ENCODE data around the gene ENTPD1. TPM values are rescaled to one million over a fixed set of nuclear protein-coding genes. Genes with fewer than 3 reads are reported as not detected.

The ENTPD1 gene
- total RNA-seq, 1 experiment from 2014 or later = 0.37 TPM

GRCh38 chr10:95741807-95742467 is 14.0 kb upstream of the ENTPD1 start:
- no peaks in the 10 kb centered on the region for H3K79me2 ChIP-seq (ENCODE audit: insufficient read depth, low read length)
- BruUV-seq (replicated peaks) = no TSS peak
- RAD21 ChIA-PET (ENCODE audit: low non-redundant PET in 1 of 2, low total read pairs in 2 of 2, uncharacterized antibody in 2 of 2, unreplicated experiment in 2 of 2) = no interaction called here
- no peak overlapping the region for H3K27ac ChIP-seq (ENCODE audit: low read depth, low read length)
- H4K20me1 ChIP-seq (ENCODE audit: insufficient read depth) = no peaks in the 10 kb centered on the region
- ATAC-seq (peak; percentile 36), DNase-seq (ENCODE audit: low read depth, low spot score) (no peak)
- no peak overlapping the region for H2AFZ ChIP-seq (ENCODE audit: low read depth, low read length, poor library complexity, severe bottlenecking)
- H3K9me2 ChIP-seq (ENCODE audit: insufficient read depth) = no peaks in the 10 kb centered on the region
- H3K36me3 ChIP-seq (ENCODE audit: control insufficient read depth in 1 of 2, insufficient read depth in 2 of 2, low read length in 2 of 2) = no peaks in the 10 kb centered on the region
- H3K27me3 ChIP-seq (ENCODE audit: insufficient read depth, low read length) = no peaks in the 10 kb centered on the region
- POLR2A ChIA-PET = no interaction called here
- no peaks in the 10 kb centered on the region for H3K9me3 ChIP-seq (ENCODE audit: control insufficient read depth in 1 of 2, insufficient read depth in 1 of 2, low read depth in 1 of 2, low read length in 2 of 2)
- intact Hi-C loops (cut with micrococcal nuclease) = no loop called here
- peaks cover 0 to 3% of the 10 kb centered on the region in 2 experiments; a peak in 1 of 4 replicates for H3K4me1 ChIP-seq (ENCODE audit: control insufficient read depth in 1 of 2, insufficient read depth in 2 of 2, low read length in 2 of 2)
- no peak overlapping the region for H3K9ac ChIP-seq (ENCODE audit: low read length)
- H3K4me3 ChIP-seq (replicated peaks in 1 of 2; ENCODE audit: low read depth in 1 of 2, low read length in 2 of 2) = no peak overlapping the region
- CTCF ChIA-PET = interaction anchor here (0.8 to 1.7 kb wide), 2 partner anchors 48 to 487 kb away, joined by 3 to 5 read pairs; partner anchors contain the start of gene TCTN3
- no peak for TF ChIP-seq SP1 (IDR thresholded peaks at IDR 0.05; ENCODE audit: low read depth)
- peak in 2 of 3 experiments; percentile 10 to 29; a peak in 1 of 6 replicates for TF ChIP-seq CTCF (IDR thresholded peaks at IDR 0.05 in 2 of 3, conservative IDR thresholded peaks at IDR 0.05 in 1 of 3; ENCODE audit: borderline replicate concordance in 1 of 3, insufficient read depth in 1 of 3, low read depth in 2 of 3, low read length in 2 of 3)
- no peak overlapping the region for H3K4me2 ChIP-seq (ENCODE audit: low read length)

GRCh38 chr10:95742485-95742884 is 13.5 kb upstream of the ENTPD1 start:
- peaks cover 0 to 3% of the 10 kb centered on the region in 2 experiments; a peak in 1 of 4 replicates for H3K4me1 ChIP-seq (ENCODE audit: control insufficient read depth in 1 of 2, insufficient read depth in 2 of 2, low read length in 2 of 2)
- ATAC-seq (no peak), DNase-seq (ENCODE audit: low read depth, low spot score) (no peak)
- H4K20me1 ChIP-seq (ENCODE audit: insufficient read depth) = no peaks in the 10 kb centered on the region
- no peak overlapping the region for H3K9ac ChIP-seq (ENCODE audit: low read length)
- ChIA-PET POLR2A (no interaction called here), RAD21 (ENCODE audit: low non-redundant PET in 1 of 2, low total read pairs in 2 of 2, uncharacterized antibody in 2 of 2, unreplicated experiment in 2 of 2) (no interaction called here), CTCF (interaction anchor here (1.7 kb wide), 1 partner anchor 49 kb away, joined by 5 read pairs; the partner anchor contains the start of gene TCTN3)
- BruUV-seq (replicated peaks) = no TSS peak
- no peaks in the 10 kb centered on the region for H3K9me3 ChIP-seq (ENCODE audit: control insufficient read depth in 1 of 2, insufficient read depth in 1 of 2, low read depth in 1 of 2, low read length in 2 of 2)
- H3K4me3 ChIP-seq (replicated peaks in 1 of 2; ENCODE audit: low read depth in 1 of 2, low read length in 2 of 2) = no peak overlapping the region
- no peaks in the 10 kb centered on the region for H3K9me2 ChIP-seq (ENCODE audit: insufficient read depth)
- intact Hi-C loops (cut with micrococcal nuclease) = no loop called here
- no peak overlapping the region for H3K4me2 ChIP-seq (ENCODE audit: low read length)
- H3K27me3 ChIP-seq (ENCODE audit: insufficient read depth, low read length) = no peaks in the 10 kb centered on the region
- H3K27ac ChIP-seq (ENCODE audit: low read depth, low read length) = no peak overlapping the region
- no peak overlapping the region for H2AFZ ChIP-seq (ENCODE audit: low read depth, low read length, poor library complexity, severe bottlenecking)
- H3K36me3 ChIP-seq (ENCODE audit: control insufficient read depth in 1 of 2, insufficient read depth in 2 of 2, low read length in 2 of 2) = no peaks in the 10 kb centered on the region
- no peaks in the 10 kb centered on the region for H3K79me2 ChIP-seq (ENCODE audit: insufficient read depth, low read length)
- no peak for TF ChIP-seq ELF1 (IDR thresholded peaks at IDR 0.05; ENCODE audit: borderline replicate concordance, low read depth)
- no peak for TF ChIP-seq RAD21 (IDR thresholded peaks at IDR 0.05; ENCODE audit: low read depth)
- no peak for TF ChIP-seq CEBPB (IDR thresholded peaks at IDR 0.05; ENCODE audit: low read depth)
- no peak for TF ChIP-seq YY1 (IDR thresholded peaks at IDR 0.05; ENCODE audit: extremely low read depth, insufficient replicate concordance, low read depth, low read length)
- no peak for TF ChIP-seq MAX (IDR thresholded peaks at IDR 0.05)
- no peak for TF ChIP-seq SIN3A (IDR thresholded peaks at IDR 0.05; ENCODE audit: low read depth)
- no peak for TF ChIP-seq ZFX (IDR thresholded peaks at IDR 0.05)
- no peak for TF ChIP-seq EZH2 (IDR thresholded peaks at IDR 0.05)
- TF ChIP-seq EGR1 (IDR thresholded peaks at IDR 0.05; ENCODE audit: low read depth) = no peak
- TF ChIP-seq SRF (IDR thresholded peaks at IDR 0.05; ENCODE audit: low read depth) = no peak
- TF ChIP-seq POLR2A (IDR thresholded peaks at IDR 0.05; ENCODE audit: borderline replicate concordance, extremely low read depth, insufficient read depth, insufficient read length) = no peak
- TF ChIP-seq CBX3 (IDR thresholded peaks at IDR 0.05; ENCODE audit: low read depth) = no peak
- no peak for TF ChIP-seq SP1 (IDR thresholded peaks at IDR 0.05; ENCODE audit: low read depth)
- no peak for TF ChIP-seq POLR2AphosphoS5 (IDR thresholded peaks at IDR 0.05; ENCODE audit: low read depth, low read length)
- TF ChIP-seq TCF7L2 (IDR thresholded peaks at IDR 0.05; ENCODE audit: borderline replicate concordance, extremely low read depth, insufficient read depth, insufficient read length) = no peak
- no peak for TF ChIP-seq EZH2phosphoT487 (IDR thresholded peaks at IDR 0.05; ENCODE audit: borderline replicate concordance)
- no peak for TF ChIP-seq ATF3 (IDR thresholded peaks at IDR 0.05)
